Stimulated activated memory B cell treated with anti-CD40 and anti-IgM and Interleukin-4, amounts not matched to agents 10 μg/mL and 1 μg/mL and 100 μg/mL, for 72 hours (primary cell): ENCODE measurements around the gene PRAMEF18.
A peak's percentile ranks its signal among the peaks of the same experiment; 100 is the strongest.
"Not testable (repeated sequence)": the region's sequence is repeated elsewhere in the genome, so short reads cannot be mapped to it uniquely, and the experiment has no call there.

Experiments
- ATAC-seq: fragments of 150-1000 bp; cut with Tn5 transposase; 2 replicates; pipeline ENCODE4 v1.10.0; 2021
- H3K27ac Mint-ChIP-seq: one replicate; pipeline ENCODE4 v1.8.0; 2022; ENCODE audit warnings: mild to moderate bottlenecking, mixed read lengths
- H3K27me3 Mint-ChIP-seq: one replicate; pipeline ENCODE4 v1.8.0; 2022; ENCODE audit warnings: mixed read lengths
- H3K36me3 Mint-ChIP-seq: one replicate; pipeline ENCODE4 v1.8.0; 2022; ENCODE audit warnings: mixed read lengths
- H3K4me1 Mint-ChIP-seq: one replicate; pipeline ENCODE4 v1.8.0; 2022; ENCODE audit warnings: mixed read lengths
- H3K4me3 Mint-ChIP-seq: one replicate; pipeline ENCODE4 v1.8.0; 2022; ENCODE audit warnings: mild to moderate bottlenecking, moderate library complexity, mixed read lengths
- H3K9me3 Mint-ChIP-seq: one replicate; pipeline ENCODE4 v1.8.0; 2022; ENCODE audit warnings: mixed read lengths

Gene PRAMEF18

GRCh38 chr1:13225675-13226204, at the start of gene PRAMEF18:
Gene PRAMEF18, minus strand, starts transcription at chr1:13226154. Its CDS starts 48 bp downstream, at chr1:13226106.
- peak; percentile 47 for ATAC-seq
- not testable (repeated sequence) for H3K36me3 Mint-ChIP-seq, H3K9me3 Mint-ChIP-seq, H3K4me1 Mint-ChIP-seq, H3K27me3 Mint-ChIP-seq, H3K4me3 Mint-ChIP-seq, H3K27ac Mint-ChIP-seq

- ATAC-seq, H3K9me3 Mint-ChIP-seq, H3K4me3 Mint-ChIP-seq, H3K27ac Mint-ChIP-seq, H3K4me1 Mint-ChIP-seq, H3K36me3 Mint-ChIP-seq, H3K27me3 Mint-ChIP-seq: not testable (repeated sequence)
These were observed 39.2 kb upstream of the PRAMEF18 start for GRCh38 chr1:13265124-13265523.

- not testable (repeated sequence) for H3K4me1 Mint-ChIP-seq, H3K27ac Mint-ChIP-seq, ATAC-seq, H3K9me3 Mint-ChIP-seq, H3K4me3 Mint-ChIP-seq, H3K27me3 Mint-ChIP-seq, H3K36me3 Mint-ChIP-seq
These were observed 27.9 kb upstream of the PRAMEF18 start, which contains the start of gene PRAMEF5 for GRCh38 chr1:13253898-13254297. Gene PRAMEF5, plus strand, starts transcription at chr1:13254198. Its CDS starts 5,071 bp downstream, at chr1:13259269.

- not testable (repeated sequence) for H3K4me3 Mint-ChIP-seq, H3K27me3 Mint-ChIP-seq, H3K27ac Mint-ChIP-seq, H3K4me1 Mint-ChIP-seq, H3K36me3 Mint-ChIP-seq, H3K9me3 Mint-ChIP-seq
- peak; percentile 45 for ATAC-seq
These were observed 21.2 kb upstream of the PRAMEF18 start for GRCh38 chr1:13247122-13247521.

GRCh38 chr1:13246554-13246871, 20.6 kb upstream of the PRAMEF18 start:
- H3K36me3 Mint-ChIP-seq, H3K9me3 Mint-ChIP-seq, H3K27me3 Mint-ChIP-seq, H3K27ac Mint-ChIP-seq, ATAC-seq, H3K4me1 Mint-ChIP-seq, H3K4me3 Mint-ChIP-seq: not testable (repeated sequence)

GRCh38 chr1:13245841-13246553, 20.0 kb upstream of the PRAMEF18 start:
- not testable (repeated sequence) for H3K4me3 Mint-ChIP-seq, H3K36me3 Mint-ChIP-seq, H3K27ac Mint-ChIP-seq, H3K27me3 Mint-ChIP-seq, ATAC-seq, H3K9me3 Mint-ChIP-seq, H3K4me1 Mint-ChIP-seq

- H3K36me3 Mint-ChIP-seq, H3K9me3 Mint-ChIP-seq, H3K27ac Mint-ChIP-seq, H3K4me1 Mint-ChIP-seq, H3K27me3 Mint-ChIP-seq, H3K4me3 Mint-ChIP-seq: not testable (repeated sequence)
- ATAC-seq: peak; percentile 13
These were observed 17.7 kb upstream of the PRAMEF18 start for GRCh38 chr1:13243536-13244263.

- not testable (repeated sequence) for H3K27ac Mint-ChIP-seq, H3K36me3 Mint-ChIP-seq, H3K4me3 Mint-ChIP-seq, H3K4me1 Mint-ChIP-seq, H3K27me3 Mint-ChIP-seq, H3K9me3 Mint-ChIP-seq, ATAC-seq
These were observed 13.7 kb upstream of the PRAMEF18 start for GRCh38 chr1:13239633-13240032.

- not testable (repeated sequence) for H3K4me1 Mint-ChIP-seq, H3K36me3 Mint-ChIP-seq, H3K27me3 Mint-ChIP-seq, H3K27ac Mint-ChIP-seq, H3K4me3 Mint-ChIP-seq, H3K9me3 Mint-ChIP-seq, ATAC-seq
These were observed 11.6 kb upstream of the PRAMEF18 start for GRCh38 chr1:13237572-13237971.

GRCh38 chr1:13234057-13234456, 8.1 kb upstream of the PRAMEF18 start:
- not testable (repeated sequence) for H3K9me3 Mint-ChIP-seq, H3K27me3 Mint-ChIP-seq, H3K27ac Mint-ChIP-seq, H3K4me3 Mint-ChIP-seq, H3K36me3 Mint-ChIP-seq, H3K4me1 Mint-ChIP-seq
- peak; percentile 46 for ATAC-seq

- not testable (repeated sequence) for ATAC-seq, H3K27me3 Mint-ChIP-seq, H3K4me1 Mint-ChIP-seq, H3K4me3 Mint-ChIP-seq, H3K27ac Mint-ChIP-seq, H3K36me3 Mint-ChIP-seq, H3K9me3 Mint-ChIP-seq
These were observed 6.1 kb upstream of the PRAMEF18 start for GRCh38 chr1:13232056-13232455.

GRCh38 chr1:13231061-13231750, 5.3 kb upstream of the PRAMEF18 start:
- H3K4me3 Mint-ChIP-seq, H3K27ac Mint-ChIP-seq, H3K36me3 Mint-ChIP-seq, H3K27me3 Mint-ChIP-seq, H3K9me3 Mint-ChIP-seq, ATAC-seq, H3K4me1 Mint-ChIP-seq: not testable (repeated sequence)

- H3K4me1 Mint-ChIP-seq, H3K27ac Mint-ChIP-seq, H3K27me3 Mint-ChIP-seq, H3K4me3 Mint-ChIP-seq, H3K9me3 Mint-ChIP-seq, ATAC-seq, H3K36me3 Mint-ChIP-seq: not testable (repeated sequence)
These were observed 4.6 kb upstream of the PRAMEF18 start for GRCh38 chr1:13230601-13231000.

GRCh38 chr1:13230096-13230495, 4.1 kb upstream of the PRAMEF18 start:
- not testable (repeated sequence) for H3K27me3 Mint-ChIP-seq, H3K36me3 Mint-ChIP-seq, H3K4me1 Mint-ChIP-seq, H3K4me3 Mint-ChIP-seq, H3K9me3 Mint-ChIP-seq, H3K27ac Mint-ChIP-seq, ATAC-seq

- no peaks in the 10 kb centered on the region for H3K9me3 Mint-ChIP-seq
- ATAC-seq: peak; percentile 37
- no peaks in the 10 kb centered on the region for H3K4me1 Mint-ChIP-seq
- no peaks in the 10 kb centered on the region for H3K36me3 Mint-ChIP-seq
- no peak overlapping the region for H3K27ac Mint-ChIP-seq
- H3K4me3 Mint-ChIP-seq: no peak overlapping the region
- no peaks in the 10 kb centered on the region for H3K27me3 Mint-ChIP-seq
These were observed 2.4 kb upstream of the PRAMEF18 start for GRCh38 chr1:13228343-13228781.
